ENCODE data around the gene OSBP2.

- TF ChIP-seq POLR2A (IDR thresholded peaks at IDR 0.05) (no peak), CTCF (IDR thresholded peaks at IDR 0.05) (peak; percentile 62 to 88 (median 84)), POLR2AphosphoS5 (IDR thresholded peaks at IDR 0.05) (no peak)
Measured at GRCh38 chr22:30920407-30920806, 225.7 kb downstream of the OSBP2 start.

Measured in breast epithelium (tissue), 3 donors.